Activated T-helper 1 cell treated with Interleukin-2 at 50 U/mL for 16 hours (primary cell): ENCODE results near the gene XPC.

Experiments
- DNase-seq: peaks from one replicate; pipeline ENCODE4 v3.0.0-alpha.2; 2020; ENCODE audit warnings: low read depth

Gene XPC

DNA sequence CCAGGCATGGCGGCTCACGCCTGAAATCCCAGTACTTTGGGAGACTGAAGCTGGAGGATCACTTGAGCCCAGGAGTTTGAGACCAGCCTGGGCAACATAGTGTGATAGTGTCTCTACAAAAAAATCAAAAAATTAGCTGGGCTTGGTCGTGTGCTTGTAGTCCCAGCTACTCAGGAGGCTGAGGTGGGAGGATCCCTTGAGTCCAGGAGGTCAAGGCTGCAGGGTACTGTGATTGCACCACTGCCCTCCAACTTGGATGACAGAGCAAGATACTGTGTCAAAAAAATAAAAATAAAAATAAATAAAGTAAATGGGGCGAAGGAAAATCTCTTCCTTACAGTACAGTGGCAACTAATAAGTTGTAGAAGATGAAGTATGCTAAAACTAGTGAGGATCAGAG lies 29.8 kb upstream of the XPC start:
- no peak for DNase-seq

DNA sequence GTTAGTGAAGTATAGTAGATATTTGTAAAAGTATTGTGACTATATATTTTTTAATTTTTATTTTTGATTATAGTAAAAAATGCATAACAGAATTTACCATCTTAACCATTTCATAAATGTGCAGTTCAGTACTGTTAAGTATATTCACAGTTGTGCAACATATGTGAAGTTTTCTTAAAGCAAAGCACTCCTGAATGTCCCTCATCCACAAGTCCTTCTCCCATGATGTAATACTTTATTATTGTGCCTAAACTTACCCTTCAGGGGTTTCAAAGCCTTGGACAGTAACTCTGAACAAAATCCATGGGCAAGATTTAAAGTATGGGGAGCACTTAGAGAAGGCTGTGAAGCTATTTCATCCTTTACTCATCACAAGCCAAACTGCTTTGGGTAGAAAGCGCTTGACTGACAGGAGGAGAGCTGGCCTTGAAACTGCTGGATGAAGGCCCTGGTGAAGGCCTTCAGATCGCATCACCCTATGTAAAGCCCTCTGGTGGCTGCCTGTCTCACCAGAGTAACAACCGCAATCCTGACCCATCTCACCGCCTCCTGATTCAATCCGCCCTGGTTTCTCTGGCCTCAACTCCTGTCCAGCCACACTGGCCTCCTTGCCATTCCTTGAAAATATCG lies 28.3 kb upstream of the XPC start:
- DNase-seq, result no peak

DNA sequence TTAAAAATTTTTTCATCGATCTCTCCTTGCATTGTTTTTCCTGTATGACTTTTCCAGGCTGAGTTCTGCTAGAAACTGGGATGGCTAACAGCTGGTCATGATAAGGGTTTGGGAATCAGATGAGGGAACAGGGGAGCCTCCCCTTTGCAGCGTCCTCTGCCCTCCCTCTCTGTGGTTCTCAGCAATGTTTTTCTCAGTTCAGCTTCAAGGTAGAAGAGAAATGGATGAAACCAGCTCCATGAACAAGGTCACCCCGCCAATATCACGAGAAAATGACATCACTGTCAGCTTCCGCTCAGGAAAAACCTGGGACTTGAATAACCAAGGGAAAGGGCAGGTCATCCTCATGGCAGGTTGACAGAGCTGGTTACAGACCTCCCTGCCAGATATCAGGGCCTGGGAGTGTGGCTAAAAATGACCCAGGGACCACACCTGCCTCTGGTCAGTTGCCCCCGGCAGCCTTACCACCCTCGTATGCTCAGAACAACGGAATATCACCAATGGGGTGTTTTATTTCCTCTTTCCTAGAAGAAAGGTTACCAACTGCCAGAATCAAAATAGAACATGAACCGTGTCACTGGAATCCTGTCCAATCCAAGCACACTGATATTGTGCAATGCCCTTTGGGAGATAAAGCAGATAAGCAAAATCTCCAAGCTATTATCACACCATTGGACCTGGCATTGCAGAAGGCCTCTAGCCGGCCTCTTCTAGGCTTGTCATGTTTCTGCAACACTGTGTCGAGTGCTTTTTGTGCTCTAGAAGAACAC lies 26.3 kb upstream of the XPC start:
- DNase-seq, result no peak

DNA sequence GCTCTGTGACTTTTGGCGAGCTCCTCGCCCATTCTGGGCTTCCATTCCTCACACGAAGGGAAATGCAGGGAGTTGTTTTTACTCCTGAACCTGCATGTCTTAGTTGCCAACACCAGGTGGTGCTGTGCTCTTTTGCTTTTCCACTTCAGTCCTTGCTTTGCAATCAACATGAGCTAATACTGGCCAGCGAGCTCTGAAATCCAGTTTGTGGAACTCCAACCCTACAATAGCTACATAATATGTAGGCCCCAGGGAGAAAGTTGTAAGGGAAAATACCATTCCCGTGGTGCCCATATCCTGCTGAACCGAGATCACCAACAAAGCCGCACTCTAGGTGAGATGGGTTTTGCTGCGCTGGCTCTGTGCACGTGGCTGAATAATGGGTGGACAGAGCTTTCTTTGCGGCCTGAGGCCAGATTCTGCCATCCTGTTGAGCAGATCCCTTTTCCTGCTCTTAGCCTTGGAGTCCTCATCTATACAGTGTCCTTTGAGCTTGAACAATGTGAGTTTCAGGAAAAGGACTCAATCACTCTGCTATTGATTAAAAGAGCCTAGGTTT lies 25.2 kb upstream of the XPC start:
- DNase-seq, result peak; percentile 8

DNA sequence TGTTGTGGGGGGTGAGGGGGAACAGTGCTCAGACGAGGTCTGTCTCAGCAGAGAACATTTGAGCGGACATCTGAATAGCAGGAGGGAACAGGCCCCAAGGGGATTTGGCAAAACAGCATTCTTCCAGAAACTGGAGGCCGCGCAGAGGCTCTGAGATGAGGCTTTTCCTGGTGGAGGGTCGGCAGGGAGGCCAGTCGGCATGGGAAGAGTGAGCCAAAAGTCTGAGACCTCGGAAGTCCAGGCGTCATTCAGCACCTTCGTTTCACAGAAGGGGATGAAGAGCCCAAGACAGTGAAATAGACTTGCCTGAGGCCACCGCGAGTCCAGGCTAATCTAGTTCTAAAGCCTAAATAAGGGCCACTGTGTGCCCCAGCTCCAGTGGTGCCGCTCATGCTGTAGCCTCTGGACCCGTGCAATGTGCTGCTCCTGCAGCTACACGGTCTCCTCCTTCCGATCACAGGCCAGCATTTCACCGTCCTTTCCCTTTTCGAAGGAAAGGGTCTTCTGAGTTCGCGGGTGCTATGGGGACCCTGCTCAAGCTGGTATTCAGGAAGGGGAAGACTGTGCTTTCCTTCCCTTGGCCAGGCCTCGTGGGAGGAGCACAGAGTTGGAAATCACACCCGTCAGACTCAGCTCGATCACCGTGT lies 24.6 kb upstream of the XPC start:
- DNase-seq, result no peak

DNA sequence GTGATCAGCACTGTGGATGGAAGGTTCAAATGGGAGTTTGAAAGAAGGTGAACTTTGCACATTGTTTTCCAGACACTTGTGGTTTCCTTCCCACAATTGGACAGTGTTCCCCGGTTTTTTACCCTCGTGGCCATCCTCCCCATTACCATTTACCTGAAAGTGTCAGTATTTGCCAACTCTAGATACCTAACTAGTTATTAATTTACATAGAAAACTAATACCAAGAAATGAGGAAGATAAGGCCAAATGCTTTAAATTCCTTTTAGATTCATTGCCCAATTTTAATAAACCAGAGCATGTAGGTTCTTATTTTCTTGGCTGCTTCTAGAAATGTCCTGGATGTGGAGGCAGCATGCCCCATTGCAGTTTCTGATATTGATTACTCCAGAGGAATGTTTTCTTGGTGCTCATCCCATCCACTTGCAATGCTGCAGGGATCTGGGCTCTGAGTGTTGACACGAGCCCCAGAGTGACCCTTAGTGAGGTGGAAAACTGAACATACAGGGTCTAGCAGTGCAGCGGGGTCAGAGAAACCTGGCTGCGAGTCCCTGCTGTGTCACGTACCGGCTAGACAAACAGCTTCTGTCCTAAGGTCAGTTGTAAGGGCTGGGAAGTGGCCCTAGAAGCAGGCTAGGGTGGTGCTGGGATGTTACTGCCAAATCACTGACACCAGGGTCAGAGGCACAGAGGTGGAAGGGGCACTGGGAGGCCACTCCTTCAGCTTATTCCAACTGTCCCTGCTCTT lies 23.7 kb upstream of the XPC start:
- DNase-seq, result no peak

GRCh38 chr3:14200841-14201240 lies 22.4 kb upstream of the XPC start:
- DNase-seq, result no peak

GRCh38 chr3:14200276-14200675 lies 21.9 kb upstream of the XPC start:
- DNase-seq, result no peak

GRCh38 chr3:14199641-14200040 lies 21.2 kb upstream of the XPC start:
- no peak for DNase-seq

DNA sequence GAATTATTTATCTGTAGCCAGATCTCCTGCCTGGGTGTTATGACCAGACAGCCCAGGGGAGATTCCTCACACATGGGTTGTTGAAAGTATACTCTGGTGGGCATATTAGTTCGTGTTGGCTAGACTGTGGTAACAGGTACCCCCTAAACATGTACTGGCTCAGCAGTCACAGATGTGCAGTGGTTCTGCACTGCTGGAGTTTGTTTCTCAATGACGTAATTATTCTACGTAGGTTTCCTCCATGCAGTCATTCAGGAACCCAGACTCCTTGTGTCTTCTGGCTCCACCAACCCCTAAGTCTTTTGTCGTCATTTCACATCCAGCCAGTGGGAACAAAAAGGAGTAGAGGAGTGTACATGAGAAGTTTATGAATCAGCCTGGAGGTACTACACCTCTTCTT lies 16.5 kb upstream of the XPC start:
- DNase-seq, result no peak

DNA sequence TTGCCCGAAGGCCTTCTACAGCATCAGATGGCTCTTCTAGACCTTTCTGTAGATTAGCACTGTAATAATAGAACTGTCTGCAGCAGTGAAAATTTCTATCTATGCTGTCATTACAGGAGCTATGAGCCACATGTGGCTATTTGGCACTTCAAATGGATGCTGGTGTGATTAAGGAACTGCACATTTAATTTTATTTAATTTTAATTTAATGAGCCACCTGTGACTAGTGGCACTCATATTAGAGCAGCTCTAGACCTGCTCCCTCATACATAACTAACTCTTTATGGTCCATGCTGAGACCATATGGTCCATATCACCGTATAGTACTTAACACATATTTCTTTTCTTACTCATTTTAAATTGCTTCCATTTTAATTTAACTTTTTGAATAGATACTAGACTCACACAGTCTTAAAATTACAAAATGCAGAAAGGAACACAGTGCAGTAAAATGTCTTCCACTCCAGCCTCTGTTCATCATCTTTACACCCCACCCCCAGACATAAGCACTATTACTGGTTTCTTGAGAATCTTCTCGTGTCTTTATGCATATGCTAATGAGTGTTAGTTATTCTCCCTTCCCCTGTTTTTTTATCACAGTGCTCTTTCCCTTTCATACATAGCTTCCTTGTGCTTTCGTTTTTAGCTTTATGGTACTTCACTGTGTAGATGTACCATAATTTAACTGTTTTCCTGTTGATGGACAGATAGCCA lies 9.8 kb upstream of the XPC start:
- no peak for DNase-seq

DNA sequence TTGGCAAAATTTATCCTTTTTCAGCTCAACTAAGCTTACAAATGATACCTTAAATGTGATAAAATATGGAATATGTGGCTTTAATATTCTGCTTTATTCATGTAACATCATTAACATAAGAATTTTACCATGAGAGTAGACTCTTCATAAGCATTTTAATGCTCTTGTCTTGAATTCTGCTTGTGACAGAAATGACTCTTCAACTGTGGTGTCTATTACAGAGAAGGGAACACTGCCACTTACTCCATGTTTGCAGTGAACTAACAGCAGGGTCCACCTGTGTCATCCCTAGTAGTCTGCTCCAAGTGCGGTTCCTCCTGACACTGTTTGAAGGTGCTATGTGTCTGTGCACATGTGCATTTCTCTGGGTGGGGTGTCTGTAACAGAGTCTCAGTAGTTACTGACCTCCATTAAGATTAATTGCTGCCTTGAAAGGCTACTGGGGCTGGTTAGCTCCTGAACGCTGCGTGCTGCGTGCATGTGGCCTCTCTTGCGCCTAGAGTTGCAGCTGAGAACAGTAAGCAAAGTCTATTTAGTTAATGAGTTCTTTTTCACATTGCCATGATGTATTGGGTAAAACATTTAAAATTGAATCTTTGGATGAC lies 8.6 kb upstream of the XPC start:
- no peak for DNase-seq

- DNase-seq, result no peak
These were observed 4.7 kb upstream of the XPC start for GRCh38 chr3:14183015-14183577.

- no peak for DNase-seq
These were observed 2.9 kb upstream of the XPC start for GRCh38 chr3:14181253-14181652.

GRCh38 chr3:14179795-14180194 lies 1.4 kb upstream of the XPC start:
- DNase-seq, result no peak

GRCh38 chr3:14179114-14179465 lies 689 bp upstream of the XPC start:
- no peak for DNase-seq

- DNase-seq, result no peak
These were observed 688 bp downstream of the XPC start for GRCh38 chr3:14177580-14178246.

GRCh38 chr3:14175383-14176037 lies 2.9 kb downstream of the XPC start:
- peak; percentile 41 for DNase-seq

GRCh38 chr3:14174483-14174882 lies 3.9 kb downstream of the XPC start:
- no peak for DNase-seq

DNA sequence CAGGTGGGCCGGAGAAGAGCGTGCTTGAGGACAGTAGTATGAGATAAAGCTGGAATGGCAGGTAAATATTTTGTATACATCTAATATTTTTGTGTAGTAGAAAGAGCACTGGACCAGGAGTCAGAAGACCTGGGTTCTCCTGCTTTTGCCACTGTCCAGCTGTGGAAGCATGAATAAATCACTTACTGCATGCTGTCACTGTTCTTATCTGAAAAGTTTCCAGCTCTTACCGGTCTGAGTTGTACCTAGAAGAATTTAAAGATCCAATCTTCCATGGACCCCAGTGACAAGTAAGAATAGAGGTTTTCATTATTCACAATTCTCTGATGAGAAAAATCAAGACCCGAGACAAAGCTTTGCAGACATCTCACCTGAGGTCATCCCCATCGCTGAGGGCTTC lies 5.9 kb downstream of the XPC start:
- no peak for DNase-seq
